H1 (cell line): ENCODE results near the gene DHRS2. TPM values are rescaled to one million over a fixed set of nuclear protein-coding genes. Genes with fewer than 3 reads are reported as not detected.

Experiments used
- CTCF ChIA-PET: fragments of 300-600 bp; sonication (Branson Sonifier 250); formaldehyde crosslinking; loops from one replicate; lab custom pipeline; 2021; ENCODE audit not compliant: partially characterized antibody; lab: Charles Lee
- POLR2A ChIA-PET: fragments of 300-600 bp; sonication (Branson Sonifier 250); formaldehyde crosslinking; loops from one replicate; lab custom pipeline; 2021; ENCODE audit warnings: inconsistent platforms; ENCODE audit not compliant: partially characterized antibody; lab: Charles Lee
- DNase-seq, 2 experiments: peaks; one replicate each; pipeline versions ENCODE4 v3.0.0 to v3.0.0-alpha.2; 2010 to 2022; ENCODE audit warnings: low spot score in 2 of 2, low read depth in 1 of 2, mixed read lengths in 1 of 2
- FAIRE-seq: peaks from 2 replicates; lab custom pipeline; 2011; peaks lifted over from hg19 to GRCh38; lab: Jason Lieb, UNC
- H2AFZ ChIP-seq: 2 replicates; pipeline ENCODE4 v1.8.1; 2012; ENCODE audit warnings: low read length, inconsistent platforms
- H2AK5ac ChIP-seq: 2 replicates; pipeline ENCODE4 v1.6.1; 2013; ENCODE audit warnings: low read depth, low read length
- H2BK120ac ChIP-seq: replicated peaks from 2 replicates; pipeline ENCODE3; 2013; ENCODE audit warnings: low read depth, low read length, inconsistent platforms
- H2BK12ac ChIP-seq: 2 replicates; pipeline ENCODE4 v1.6.1; 2013; ENCODE audit warnings: low read depth, low read length
- H2BK15ac ChIP-seq: 2 replicates; pipeline ENCODE4 v1.6.1; 2013; ENCODE audit warnings: low read length
- H2BK20ac ChIP-seq: 2 replicates; pipeline ENCODE4 v1.6.1; 2013; ENCODE audit warnings: low read length
- H2BK5ac ChIP-seq: 2 replicates; pipeline ENCODE4 v1.6.1; 2013; ENCODE audit warnings: low read depth, low read length
- H3K14ac ChIP-seq: 2 replicates; pipeline ENCODE4 v1.6.1; 2013; ENCODE audit warnings: inconsistent platforms; ENCODE audit not compliant: insufficient read length
- H3K18ac ChIP-seq: 2 replicates; pipeline ENCODE4 v1.6.1; 2013; ENCODE audit warnings: low read length; ENCODE audit errors: extremely low read depth
- H3K23ac ChIP-seq: 2 replicates; pipeline ENCODE4 v1.6.1; 2013; ENCODE audit warnings: inconsistent platforms; ENCODE audit not compliant: insufficient read length
- H3K23me2 ChIP-seq: 2 replicates; pipeline ENCODE4 v1.6.1; 2013; ENCODE audit warnings: low read depth, low read length
- H3K27ac ChIP-seq: 2 replicates; pipeline ENCODE4 v1.6.1; 2011; ENCODE audit warnings: low read depth, low read length, inconsistent platforms
- H3K27me3 ChIP-seq, 4 experiments: replicated peaks in 1 of 4; 1 replicate in 1 of 4; 2 replicates in 3 of 4; pipeline versions ENCODE4 v1.6.1 to v1.8.1; 2011 to 2013; ENCODE audit warnings: low read length in 3 of 4, mild to moderate bottlenecking in 3 of 4, inconsistent platforms in 2 of 4, mixed read lengths in 2 of 4, moderate library complexity in 1 of 4; ENCODE audit not compliant: control insufficient read depth in 3 of 4, insufficient read depth in 3 of 4; ENCODE audit errors: extremely low read depth in 1 of 4
- H3K36me3 ChIP-seq, 4 experiments: 2 replicates each; pipeline versions ENCODE4 v1.6.1 to v1.8.1; 2011 to 2013; ENCODE audit warnings: mild to moderate bottlenecking in 4 of 4, low read length in 3 of 4, moderate library complexity in 2 of 4, control low read depth in 1 of 4, inconsistent platforms in 1 of 4; ENCODE audit not compliant: insufficient read depth in 4 of 4, control insufficient read depth in 2 of 4
- H3K4ac ChIP-seq: replicated peaks from 2 replicates; pipeline ENCODE3; 2013; ENCODE audit warnings: low read length, low read depth, mixed read lengths, inconsistent platforms; ENCODE audit not compliant: insufficient read length
- H3K4me1 ChIP-seq, 4 experiments: replicated peaks in 1 of 4; 1 replicate in 1 of 4; 2 replicates in 3 of 4; pipeline versions ENCODE4 v1.6.1 to v1.8.1; 2011 to 2013; ENCODE audit warnings: low read length in 3 of 4, inconsistent platforms in 2 of 4, mixed read lengths in 1 of 4; ENCODE audit not compliant: insufficient read depth in 4 of 4, control insufficient read depth in 3 of 4
- H3K4me2 ChIP-seq, 2 experiments: 2 replicates each; pipeline versions ENCODE4 v1.6.1 to v1.8.1; 2011 to 2013; ENCODE audit warnings: low read depth in 2 of 2, low read length in 2 of 2, control low read depth in 1 of 2, inconsistent platforms in 1 of 2, mild to moderate bottlenecking in 1 of 2; ENCODE audit not compliant: insufficient read depth in 1 of 2
- H3K4me3 ChIP-seq, 4 experiments: fragments of 200-600, 300-600 bp in 1 of 4; sonication (generic), shearing (Covaris generic), sonication (Bioruptor Twin) in 1 of 4; 2 replicates each; pipeline versions ENCODE4 v1.5.1 to v1.8.1; 2011 to 2016; ENCODE audit warnings: low read length in 4 of 4, low read depth in 3 of 4, control low read depth in 2 of 4, inconsistent platforms in 2 of 4, mild to moderate bottlenecking in 2 of 4, mixed read lengths in 1 of 4, moderate library complexity in 1 of 4; ENCODE audit not compliant: insufficient read depth in 2 of 4; ENCODE audit errors: extremely low read depth in 1 of 4
- H3K56ac ChIP-seq: replicated peaks from 2 replicates; pipeline ENCODE3; 2013; ENCODE audit warnings: low read depth, mild to moderate bottlenecking, mixed read lengths, low read length, inconsistent platforms; ENCODE audit not compliant: insufficient read length
- H3K79me1 ChIP-seq: 2 replicates; pipeline ENCODE4 v1.6.1; 2013; ENCODE audit warnings: low read depth, low read length, control low read depth
- H3K79me2 ChIP-seq, 2 experiments: 2 replicates each; pipeline versions ENCODE4 v1.6.1 to v1.8.1; 2012 to 2013; ENCODE audit warnings: low read length in 2 of 2, mild to moderate bottlenecking in 2 of 2, inconsistent platforms in 1 of 2; ENCODE audit not compliant: insufficient read depth in 2 of 2, control insufficient read depth in 1 of 2
- H3K9ac ChIP-seq, 4 experiments: replicated peaks in 1 of 4; 1 replicate in 1 of 4; 2 replicates in 3 of 4; pipeline versions ENCODE4 v1.6.1 to v1.8.1; 2011 to 2013; ENCODE audit warnings: low read depth in 3 of 4, low read length in 3 of 4, control low read depth in 2 of 4, mild to moderate bottlenecking in 2 of 4, moderate library complexity in 2 of 4, inconsistent platforms in 1 of 4; ENCODE audit errors: extremely low read depth in 1 of 4
- H3K9me3 ChIP-seq, 2 experiments: 2 replicates each; pipeline versions ENCODE4 v1.6.1 to v1.8.1; 2012 to 2013; ENCODE audit warnings: mild to moderate bottlenecking in 2 of 2, moderate library complexity in 2 of 2, control low read depth in 1 of 2, inconsistent platforms in 1 of 2, low read depth in 1 of 2, low read length in 1 of 2, mixed read lengths in 1 of 2; ENCODE audit not compliant: insufficient read depth in 2 of 2
- H4K20me1 ChIP-seq, 2 experiments: replicated peaks in 1 of 2; 2 replicates each; pipeline versions ENCODE3 to v1.8.1; 2011 to 2013; ENCODE audit warnings: inconsistent platforms in 2 of 2, low read length in 2 of 2, mild to moderate bottlenecking in 1 of 2; ENCODE audit not compliant: insufficient read depth in 2 of 2, control insufficient read depth in 1 of 2
- H4K5ac ChIP-seq: 2 replicates; pipeline ENCODE4 v1.6.1; 2013; ENCODE audit warnings: low read length, low read depth, mixed read lengths, inconsistent platforms; ENCODE audit not compliant: insufficient read length
- H4K8ac ChIP-seq: 2 replicates; pipeline ENCODE4 v1.8.0; 2013; ENCODE audit warnings: mild to moderate bottlenecking, moderate library complexity, low read length, inconsistent platforms; ENCODE audit not compliant: insufficient read depth; ENCODE audit errors: extremely low read depth
- H4K91ac ChIP-seq: replicated peaks from 2 replicates; pipeline ENCODE3; 2013; ENCODE audit warnings: low read length, mixed read lengths, inconsistent platforms; ENCODE audit not compliant: insufficient read length
- ATF2 ChIP-seq: IDR thresholded peaks from 2 replicates; pipeline ENCODE4 v1.6.1; 2012; ENCODE audit warnings: low read length, inconsistent platforms
- ATF3 ChIP-seq: IDR thresholded peaks from 2 replicates; pipeline ENCODE4 v1.6.1; 2011; ENCODE audit warnings: low read depth, mild to moderate bottlenecking, low read length; ENCODE audit not compliant: insufficient read depth
- BACH1 ChIP-seq: IDR thresholded peaks from 2 replicates; pipeline ENCODE4 v1.6.1; 2012; ENCODE audit warnings: low read length, improper control_type of control experiment
- EP300 ChIP-seq, 2 experiments: IDR thresholded peaks; 1 replicate in 1 of 2; 2 replicates in 1 of 2; pipeline ENCODE4 v1.6.1; 2011 to 2012; ENCODE audit warnings: low read depth in 2 of 2, low read length in 2 of 2, mild to moderate bottlenecking in 2 of 2, borderline replicate concordance in 1 of 2, inconsistent platforms in 1 of 2, moderate library complexity in 1 of 2
- KDM4A ChIP-seq: IDR thresholded peaks from one replicate; pipeline ENCODE4 v1.7.1; 2012; ENCODE audit warnings: low read depth, mild to moderate bottlenecking, moderate library complexity, low read length, inconsistent platforms; ENCODE audit not compliant: severe bottlenecking
- MAX ChIP-seq: IDR thresholded peaks from 2 replicates; pipeline ENCODE4 v1.6.1; 2012; ENCODE audit warnings: inconsistent platforms
- RXRA ChIP-seq: IDR thresholded peaks from 2 replicates; pipeline ENCODE4 v1.6.1; 2011; ENCODE audit warnings: low read depth, mild to moderate bottlenecking, low read length, moderate library complexity; ENCODE audit not compliant: insufficient read depth
- SAP30 ChIP-seq: fragments of 300-600 bp; sonication (generic); IDR thresholded peaks from 2 replicates; pipeline ENCODE4 v1.7.1; 2012; ENCODE audit warnings: low read length, moderate library complexity, mild to moderate bottlenecking, inconsistent platforms; ENCODE audit not compliant: insufficient read depth, insufficient replicate concordance
- SP2 ChIP-seq: IDR thresholded peaks from 2 replicates; pipeline ENCODE4 v1.6.1; 2012; ENCODE audit warnings: mild to moderate bottlenecking, low read length, inconsistent platforms
- WGBS, 2 experiments: shearing (Covaris generic) in 1 of 2; methylation state at CpG; one replicate each; pipeline versions ENCODE4 v1.1.6 to v1.1.7; 2013 to 2015; ENCODE audit warnings: low lambda C conversion rate in 2 of 2, mixed read lengths in 2 of 2, inconsistent platforms in 1 of 2, low coverage in 1 of 2, missing lambda C conversion rate in 1 of 2; ENCODE audit not compliant: insufficient replicate concordance in 2 of 2, insufficient coverage in 1 of 2, insufficient read length in 1 of 2; ENCODE audit errors: extremely low coverage in 1 of 2, missing lambda C conversion rate in 1 of 2; 5-methylcytosine and 5-hydroxymethylcytosine counted together
- polyA plus RNA-seq, 7 experiments: library from polyadenylated mRNA; depleted of rRNA in 3 of 7; stranded (reverse) in 5 of 7; unstranded in 2 of 7; fragments of >200 nt in 5 of 7; fragments of 200-250 nt in 2 of 7; gene quantifications; 1 replicate in 5 of 7; 2 replicates in 1 of 7; 4 replicates in 1 of 7; pipeline versions ENCODE4 v1.2.1 to v1.2.3, GENCODE V29; 2011 to 2013; ENCODE audit warnings: missing spikeins in 2 of 7, mixed read lengths in 2 of 7
- total RNA-seq: library from RNA; stranded (reverse); fragmentation: NEBNext Ultra II Directional; extraction: Animal tissue kit (Norgen Biotek cat#: 25700); gene quantifications from 2 replicates; pipeline ENCODE4 v1.2.1, GENCODE V29; 2021

Gene DHRS2
- total and polyA plus RNA-seq, 2 of the 8 experiments (the other 6 are each of a cell fraction or from before 2014, with no cell fraction given): 1.1 to 3.5 TPM

DNA sequence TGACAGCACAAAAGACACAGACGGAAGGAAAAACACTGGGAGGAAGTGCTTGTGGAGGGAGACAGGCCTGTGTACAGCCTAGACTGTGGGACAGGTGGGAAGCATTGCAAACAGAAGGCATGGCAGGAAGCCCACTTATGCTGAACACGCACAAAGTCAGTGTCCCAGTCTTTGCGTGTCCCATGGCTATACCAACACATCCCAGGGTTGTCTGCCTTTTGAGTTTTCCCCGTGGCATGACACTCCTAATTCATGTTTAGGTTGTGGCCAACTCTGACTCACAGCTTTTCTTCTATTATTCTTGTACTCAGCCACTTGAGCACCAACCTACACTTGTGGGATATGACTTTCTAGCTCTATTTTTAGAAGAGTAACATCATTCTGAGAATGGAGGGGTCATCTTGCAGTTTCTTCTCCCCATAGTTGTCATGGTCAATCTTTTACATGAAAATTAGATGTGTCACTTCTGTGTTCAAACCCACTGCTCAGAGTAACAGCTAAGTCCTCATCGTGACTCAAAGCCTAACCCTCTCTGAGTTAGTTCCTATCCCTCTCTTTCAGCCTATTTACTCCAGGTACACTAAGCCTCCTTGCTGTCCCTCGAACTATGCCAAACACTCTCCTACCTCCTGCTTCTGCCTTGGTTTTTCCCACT is 30.1 kb upstream of the DHRS2 start:
- no peak for DNase-seq
- Histone ChIP-seq H4K5ac (no peak overlapping the region), H3K79me1 (no peaks in the 10 kb centered on the region), H3K4me3 (no peak overlapping the region), H3K79me2 (no peaks in the 10 kb centered on the region), H3K23ac (no peak overlapping the region), H3K27ac (no peak overlapping the region), H3K4ac (no peak overlapping the region), H2BK20ac (no peak overlapping the region), H4K91ac (no peak overlapping the region), H3K4me1 (no peaks in the 10 kb centered on the region), H2BK15ac (no peak overlapping the region), H3K36me3 (no peaks in the 10 kb centered on the region), H3K9ac (no peak overlapping the region), H2AFZ (no peak overlapping the region), H4K20me1 (no peaks in the 10 kb centered on the region), H3K18ac (no peak overlapping the region; the same call in 1 of the 2 replicates), H2BK5ac (no peak overlapping the region), H2BK120ac (no peak overlapping the region), H3K9me3 (no peaks in the 10 kb centered on the region; a peak in 1 of 4 replicates), H3K4me2 (no peak overlapping the region), H3K56ac (no peak overlapping the region), H2BK12ac (no peak overlapping the region; the same call in 1 of the 2 replicates), H4K8ac (no peak overlapping the region), H2AK5ac (no peak overlapping the region), H3K27me3 (no peaks in the 10 kb centered on the region; a peak in 1 of 7 replicates), H3K14ac (no peak overlapping the region), H3K23me2 (no peaks in the 10 kb centered on the region; the same call in 1 of the 2 replicates)
- 80% methylated on average over 6 of the region's 6 CpGs; no CpG with 5 or more reads in 1 of the 2 experiments for WGBS, 2 experiments
- ChIA-PET POLR2A (no interaction called here), CTCF (interaction anchor here (0.7 to 2.5 kb wide), 3 partner anchors 17 to 1104 kb away, joined by 3 to 12 read pairs (median 7); no protein-coding TSS in a partner anchor)
- no peak for FAIRE-seq
- no peak for TF ChIP-seq ATF2
- no peak for TF ChIP-seq MAX
- no peak for TF ChIP-seq ATF3
- no peak for TF ChIP-seq SP2
- no peak for TF ChIP-seq SAP30
- TF ChIP-seq KDM4A: no peak
- TF ChIP-seq BACH1: no peak
- no peak for TF ChIP-seq RXRA
- no peak for TF ChIP-seq EP300 (IDR thresholded peaks at IDR 0.05; ENCODE audit: borderline replicate concordance in 1 of 2, low read depth in 2 of 2, low read length in 2 of 2)
